8988T (cell line): ENCODE measurements around the gene LDLRAD4.

Source experiments
- DNase-seq: peaks from one replicate; pipeline ENCODE4 v3.0.0; 2011

The LDLRAD4 gene

DNA sequence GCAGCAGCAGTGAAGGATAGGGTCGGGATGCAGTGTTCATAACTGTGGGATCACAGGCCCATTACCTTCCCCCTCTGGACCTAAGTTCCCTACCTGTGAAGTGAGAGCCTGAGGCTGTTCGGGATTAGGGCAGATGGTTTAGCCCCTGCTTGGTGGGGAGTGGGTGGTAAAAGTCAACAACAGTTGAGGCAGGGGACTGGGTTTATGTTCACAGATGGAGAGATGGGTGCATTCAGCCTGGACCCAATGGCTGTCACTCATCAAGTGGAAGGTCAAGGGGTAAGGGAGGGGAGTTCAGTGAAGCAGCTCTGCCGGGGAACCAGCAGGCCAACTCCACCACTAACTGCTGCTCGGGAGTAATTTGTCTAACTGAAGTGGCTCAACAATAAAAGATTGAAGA, 327.4 kb downstream of the LDLRAD4 start:
- DNase-seq: no peak

DNA sequence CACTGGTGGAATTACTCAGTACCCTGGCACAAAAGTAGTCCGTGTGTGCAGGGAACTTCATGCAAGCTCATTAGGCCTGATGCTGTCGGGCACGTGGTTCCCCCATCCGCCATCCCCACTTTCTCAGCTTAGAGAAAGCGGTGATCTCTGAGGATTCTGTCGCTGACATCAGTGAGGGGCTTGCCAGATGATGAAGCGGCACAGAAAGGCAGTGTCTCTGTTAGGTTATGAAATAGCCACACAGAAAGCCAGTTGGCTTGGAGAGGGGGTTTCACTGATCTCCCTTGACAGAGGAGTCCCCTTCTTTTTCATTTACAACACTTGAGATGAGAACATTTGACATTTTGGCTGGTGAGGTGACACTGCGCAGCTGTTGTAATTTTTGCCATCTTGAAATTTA, 328.1 kb downstream of the LDLRAD4 start:
- DNase-seq: no peak

DNA sequence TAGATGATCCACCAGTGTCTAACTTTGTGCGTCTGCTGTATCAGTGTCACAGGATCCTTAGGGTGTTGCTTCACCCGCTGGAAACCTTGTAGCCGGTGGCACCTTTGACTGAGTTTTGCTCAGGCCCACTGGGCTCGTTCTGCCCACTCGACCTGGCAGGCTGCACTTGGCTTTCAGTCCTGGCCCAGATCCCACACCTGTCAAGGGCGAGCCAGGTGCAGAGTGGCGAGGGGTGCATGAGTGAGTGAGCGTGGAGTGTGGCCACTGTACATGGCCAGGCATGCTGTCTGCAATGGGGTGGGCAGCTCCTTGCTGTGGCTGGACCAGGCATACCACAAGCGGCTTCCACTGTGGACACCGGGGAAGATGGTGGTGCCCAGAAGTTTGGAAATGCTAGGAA, 328.8 kb downstream of the LDLRAD4 start:
- DNase-seq: no peak

DNA sequence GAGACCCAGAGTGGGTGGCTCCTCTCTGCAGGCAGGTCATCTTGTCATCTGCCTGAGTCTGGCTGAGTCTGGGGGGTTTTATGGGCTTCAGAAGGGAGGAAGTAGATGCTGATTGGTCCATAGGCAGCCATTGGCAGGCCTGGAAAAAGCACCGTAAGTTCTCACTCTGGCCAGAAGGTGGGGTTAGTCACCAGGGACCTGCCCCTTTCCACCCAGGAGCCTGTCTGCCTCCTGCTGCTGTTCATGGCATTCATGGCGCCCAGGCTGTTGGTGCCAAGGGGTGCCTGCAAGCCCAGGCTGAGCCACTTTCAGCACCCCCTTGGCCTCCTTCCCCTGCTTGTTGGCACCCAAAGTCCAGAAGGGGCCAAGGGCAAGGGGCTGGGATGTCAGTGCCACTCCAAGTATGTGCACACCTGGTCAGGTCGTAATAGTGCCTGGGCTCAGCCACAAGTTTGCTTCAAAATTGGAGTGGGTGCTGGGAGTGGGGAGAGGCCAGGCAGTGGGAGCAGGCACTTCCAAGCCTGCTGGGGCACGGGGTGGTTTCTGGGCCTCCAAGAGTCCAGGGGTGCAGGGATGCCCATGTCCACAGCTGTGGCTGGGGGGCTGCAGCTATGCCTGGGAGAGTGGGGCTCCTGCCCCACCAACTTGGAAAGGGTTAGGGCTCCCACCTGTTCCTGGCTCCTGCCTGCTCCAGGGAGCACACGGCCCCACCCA, 329.7 kb downstream of the LDLRAD4 start:
- no peak for DNase-seq

DNA sequence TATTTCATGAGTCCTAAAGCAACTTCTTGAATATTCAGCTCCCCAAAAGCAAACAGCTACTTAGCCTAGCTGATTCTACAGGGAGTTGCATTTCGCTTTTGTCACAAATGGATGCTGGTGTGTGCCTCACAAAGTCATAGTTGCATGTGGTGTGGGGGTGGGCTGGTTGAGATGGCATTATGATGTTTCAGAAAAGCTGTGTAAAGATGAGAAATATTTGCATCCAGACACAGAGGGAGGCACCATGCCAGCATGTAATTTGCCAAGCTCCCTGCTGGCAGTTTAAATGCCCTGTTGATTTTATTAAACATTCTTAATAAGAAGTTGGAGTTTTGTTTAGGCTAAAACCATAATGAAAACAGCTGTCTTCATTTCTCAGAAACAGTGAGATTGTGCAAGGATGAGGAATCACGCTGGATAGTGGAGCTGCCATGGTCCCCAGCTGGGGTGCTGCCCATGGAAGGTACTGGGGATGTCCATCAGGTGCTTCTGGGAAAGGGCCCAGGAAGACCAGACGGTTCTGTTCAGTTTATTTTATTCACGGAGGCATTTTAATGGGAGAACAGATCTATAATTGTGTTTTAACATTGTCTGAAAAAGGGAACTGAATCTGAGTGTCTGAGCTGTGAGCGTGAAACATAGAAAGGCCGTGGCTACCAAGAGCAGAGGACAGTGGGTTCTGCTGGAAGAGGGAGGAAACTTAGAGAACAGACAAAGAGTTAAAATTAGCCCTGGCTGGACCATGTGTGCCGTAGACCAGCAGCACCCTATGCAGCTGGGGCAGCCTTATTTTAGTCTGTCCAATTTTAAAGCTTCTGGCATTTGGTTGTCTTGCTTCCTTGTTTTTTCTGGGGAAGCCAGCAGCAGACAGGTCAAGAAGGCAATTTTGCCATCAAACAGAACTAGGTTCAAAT, 330.7 kb downstream of the LDLRAD4 start:
- DNase-seq: no peak

DNA sequence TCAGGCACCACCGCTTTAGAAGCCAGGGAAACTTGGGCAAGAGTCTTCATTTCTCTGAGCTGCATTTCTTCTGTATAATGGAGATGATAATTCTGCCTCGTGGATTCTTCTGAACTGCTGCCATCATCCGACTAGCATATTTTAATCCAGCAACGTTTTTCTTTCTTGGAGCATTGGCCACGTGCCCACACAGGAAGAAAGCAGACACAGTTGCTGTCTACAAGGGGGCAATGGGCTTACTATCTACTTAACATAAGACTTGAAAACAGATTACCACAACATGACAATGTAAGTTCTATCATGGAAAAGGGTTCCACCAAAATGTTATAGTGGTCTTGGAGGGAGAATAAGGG, 331.3 kb downstream of the LDLRAD4 start:
- no peak for DNase-seq

DNA sequence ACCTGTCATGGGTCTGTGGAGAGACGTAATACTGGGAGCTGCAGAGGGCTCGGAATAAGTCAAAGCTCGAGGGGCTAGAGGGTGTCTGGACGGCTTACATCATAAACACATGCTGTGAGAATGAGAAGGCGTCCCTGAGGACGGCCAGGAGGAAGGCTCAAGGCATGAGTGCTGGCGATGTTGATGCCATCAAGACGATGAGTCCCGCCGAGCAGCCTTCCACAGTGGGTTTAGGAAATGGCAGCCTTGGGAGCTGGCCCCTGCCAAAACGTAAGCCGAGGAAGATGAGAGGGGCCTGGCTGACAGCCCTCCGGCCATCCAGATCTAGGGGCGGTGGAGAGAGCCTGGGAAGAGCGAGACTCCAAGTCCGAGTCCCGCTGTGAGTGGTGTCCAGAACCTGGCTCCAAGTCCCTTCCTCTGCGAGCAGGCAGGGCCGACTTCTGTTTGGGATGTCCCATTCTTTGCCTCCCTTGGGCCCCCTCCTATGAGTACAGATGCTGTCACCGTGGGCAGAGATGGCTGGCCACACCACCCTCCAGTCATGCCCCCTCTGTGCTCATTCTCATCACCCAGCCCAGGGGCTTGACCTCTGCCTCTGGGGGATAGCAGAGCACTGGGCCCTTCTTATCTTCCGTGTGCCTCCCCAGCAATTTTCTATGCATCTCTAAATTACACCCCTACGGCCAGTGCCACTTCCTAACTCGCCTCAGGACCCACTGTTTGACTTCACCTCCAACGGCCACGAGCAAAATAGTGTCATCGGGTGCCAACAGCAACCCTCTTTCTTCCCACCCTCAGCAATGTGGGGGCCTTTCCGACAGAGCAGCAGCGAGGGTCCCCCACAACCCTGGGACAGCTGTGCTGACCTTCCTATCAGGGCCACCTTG, 332.1 kb downstream of the LDLRAD4 start:
- DNase-seq: no peak

DNA sequence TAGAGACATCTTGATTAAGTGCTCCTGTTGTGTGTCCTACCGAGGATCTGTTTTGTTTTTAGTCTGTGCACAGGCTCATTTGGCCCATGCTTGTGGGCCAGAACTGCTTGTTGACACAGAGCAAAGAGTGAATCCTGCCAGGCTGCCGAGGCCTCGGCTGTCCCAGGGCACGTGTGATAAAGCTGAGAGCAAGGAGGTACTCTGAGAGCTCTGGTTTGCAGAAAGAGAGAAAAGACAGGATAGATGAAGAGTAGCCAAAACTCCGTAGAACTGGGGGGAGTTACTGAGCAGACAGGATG, 332.7 kb downstream of the LDLRAD4 start:
- no peak for DNase-seq

DNA sequence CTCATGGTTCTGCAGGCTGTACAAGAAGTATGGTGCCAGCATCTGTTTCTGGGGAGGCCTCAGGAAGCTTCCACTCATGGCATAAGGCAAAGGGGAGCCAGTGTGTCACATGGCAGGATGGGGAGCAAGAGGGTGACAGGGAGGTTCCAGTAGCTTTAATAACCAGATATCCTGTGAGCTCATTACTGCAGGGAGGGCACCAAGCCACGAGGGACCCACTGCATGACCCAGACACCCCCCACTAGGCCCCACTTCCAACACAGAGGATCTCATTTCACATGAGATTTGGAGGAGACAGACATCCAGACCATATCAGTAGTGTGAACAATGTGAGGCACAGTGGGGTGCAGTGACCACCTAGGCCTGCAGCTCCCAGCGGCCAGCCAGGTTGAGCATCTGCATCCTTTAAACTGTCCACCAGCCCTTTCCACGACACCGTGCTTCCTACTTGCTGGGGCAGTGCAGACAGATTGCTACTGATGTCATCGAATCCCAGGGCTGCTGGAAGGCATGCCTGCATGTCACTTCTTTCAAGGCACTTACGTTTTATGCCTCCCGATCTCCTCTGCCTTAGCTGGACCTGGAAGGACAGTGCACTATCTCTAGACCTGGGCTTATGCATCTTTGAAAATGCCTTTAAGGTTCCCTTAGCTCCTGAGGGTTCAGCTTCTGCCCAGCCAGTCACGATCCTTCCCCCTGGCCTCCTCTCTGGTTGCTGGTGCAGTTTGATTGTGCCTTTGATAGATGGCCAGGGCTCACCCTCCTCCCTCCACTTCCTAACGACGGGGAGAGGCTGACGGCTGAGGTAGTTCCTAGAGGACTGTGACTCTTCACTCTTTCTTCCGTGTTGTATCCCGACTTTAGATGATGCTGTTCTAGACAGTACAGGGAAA, 333.5 kb downstream of the LDLRAD4 start:
- DNase-seq: no peak

DNA sequence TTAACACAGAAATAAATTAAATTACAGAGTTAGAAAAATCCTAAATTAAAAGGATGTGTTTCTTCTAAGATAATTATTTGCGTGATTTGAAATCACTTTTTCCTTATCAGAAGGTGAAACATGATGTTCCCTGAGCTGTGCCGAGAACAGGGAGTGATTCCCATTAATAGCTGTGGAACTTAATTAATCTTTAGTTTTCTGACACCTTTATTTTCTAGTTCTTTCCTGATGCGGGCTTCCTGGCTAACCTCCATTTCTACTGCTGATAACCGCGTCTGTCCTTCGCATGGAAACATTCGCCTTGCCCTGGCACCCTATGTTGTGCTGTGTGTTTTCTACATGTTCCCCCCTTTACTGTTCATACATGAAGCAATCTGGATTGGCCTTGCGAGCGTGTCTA, 334.9 kb downstream of the LDLRAD4 start:
- no peak for DNase-seq

DNA sequence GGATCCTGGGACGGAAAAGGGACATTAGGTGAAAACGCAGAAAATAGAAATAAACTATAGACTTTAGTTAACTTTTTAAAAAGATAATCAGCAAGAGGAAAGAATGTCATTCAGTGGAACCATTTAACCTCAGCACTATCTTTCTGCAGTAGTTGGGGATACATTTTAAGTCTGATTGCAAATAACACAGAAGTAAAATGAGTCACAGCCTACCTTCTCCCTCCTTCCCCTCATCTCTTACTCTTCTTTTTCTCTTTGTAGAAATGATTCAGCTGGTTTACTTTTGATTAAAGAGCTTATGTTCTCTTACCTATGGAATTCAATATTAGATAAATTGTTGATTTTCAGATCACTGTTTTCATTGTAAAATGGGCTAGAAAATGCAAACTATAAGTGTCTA, 336.6 kb downstream of the LDLRAD4 start:
- no peak for DNase-seq

DNA sequence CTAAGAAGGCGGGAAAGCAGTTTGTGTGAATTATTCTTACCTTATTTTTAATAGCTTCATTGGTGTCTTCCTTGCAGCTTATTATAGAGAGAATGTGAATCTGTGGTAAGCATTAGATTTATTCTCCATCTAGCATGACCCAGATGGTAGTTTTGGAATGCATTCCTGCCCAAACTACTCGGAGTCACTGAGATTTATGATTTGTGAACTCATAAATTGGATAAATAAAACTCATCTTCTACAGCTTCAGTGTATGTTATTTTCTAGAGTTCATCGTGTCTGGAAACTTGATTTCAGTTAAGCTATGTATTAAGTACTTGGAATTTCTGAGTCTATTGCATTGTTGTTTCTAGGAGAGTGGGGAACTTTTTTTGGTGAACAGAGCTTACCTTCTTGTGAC, 337.3 kb downstream of the LDLRAD4 start:
- no peak for DNase-seq

DNA sequence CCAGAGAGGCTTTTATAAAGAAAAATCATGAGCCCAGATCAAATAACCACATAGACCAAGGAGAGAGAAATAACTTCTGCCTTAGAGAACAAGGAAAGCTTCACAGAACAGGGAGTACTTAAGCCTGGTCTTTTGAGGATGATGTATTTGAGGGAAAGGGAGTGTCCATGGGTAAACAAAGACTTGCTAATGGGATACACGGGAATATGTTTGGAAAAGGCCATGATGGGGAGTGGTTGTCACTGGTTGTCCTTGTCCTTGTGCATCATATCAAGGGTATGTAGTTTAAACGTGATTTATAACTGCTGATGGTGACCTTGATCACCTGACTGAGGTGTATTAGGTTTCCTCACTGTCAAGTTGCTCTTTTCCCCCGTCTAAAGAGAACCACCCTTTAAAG, 337.9 kb downstream of the LDLRAD4 start:
- no peak for DNase-seq

DNA sequence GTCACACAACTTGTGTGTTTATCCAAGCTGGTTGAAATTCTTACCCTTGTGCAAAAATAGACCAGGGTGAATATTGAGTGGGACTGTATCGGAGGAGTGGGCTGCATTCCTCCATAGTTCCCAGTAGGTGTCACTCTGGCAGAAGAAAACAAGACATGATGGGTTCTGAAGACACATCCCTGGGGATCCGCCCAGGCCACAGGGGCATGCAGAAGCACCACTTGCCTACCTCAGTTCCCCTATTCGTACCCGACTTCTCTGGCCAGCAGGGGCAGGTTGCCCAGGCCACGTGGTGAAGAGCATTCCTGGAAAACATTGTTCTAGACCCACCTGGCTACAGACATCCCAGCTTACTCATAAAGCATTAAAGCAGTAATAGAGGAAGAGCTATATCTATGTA, 339.6 kb downstream of the LDLRAD4 start:
- peak; percentile 74 for DNase-seq

DNA sequence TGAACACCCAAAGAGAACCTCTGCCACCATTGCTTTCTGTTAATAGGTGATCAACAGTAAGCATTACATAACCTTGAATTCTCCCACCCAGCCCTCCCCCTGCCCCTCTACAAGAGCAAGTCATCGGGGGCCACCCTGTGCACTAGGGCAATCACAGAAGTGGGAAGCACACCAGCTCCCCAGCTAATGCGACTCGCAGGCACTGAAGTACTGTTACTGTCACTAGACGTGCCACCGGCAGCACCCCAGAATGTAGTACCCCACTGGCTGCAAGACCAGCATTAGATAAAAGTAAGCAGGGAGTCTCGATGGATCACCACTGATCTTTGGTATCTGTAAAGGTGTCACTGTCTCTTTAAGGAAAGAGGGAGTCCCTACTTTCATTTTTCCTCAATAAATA, 340.2 kb downstream of the LDLRAD4 start:
- DNase-seq: no peak

DNA sequence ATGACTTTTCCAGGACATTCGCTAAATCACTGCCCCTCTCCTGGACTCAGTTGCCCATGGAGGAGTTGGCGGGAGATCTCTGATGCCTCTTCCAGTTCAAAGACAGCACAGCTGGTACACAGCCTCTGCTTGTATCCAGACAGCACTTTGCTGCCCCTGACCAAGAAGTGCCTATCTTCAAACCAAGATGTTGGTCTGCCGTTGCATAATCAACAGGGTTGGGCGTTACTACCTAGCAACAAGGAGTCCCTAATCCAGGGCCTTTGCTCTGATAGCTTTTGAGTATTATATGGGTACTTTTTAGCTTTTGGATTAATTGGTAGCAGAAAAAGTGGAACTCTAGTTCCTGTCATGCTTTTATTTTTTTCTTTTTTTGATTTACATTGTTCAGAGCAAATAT, 341.2 kb downstream of the LDLRAD4 start:
- DNase-seq: no peak

DNA sequence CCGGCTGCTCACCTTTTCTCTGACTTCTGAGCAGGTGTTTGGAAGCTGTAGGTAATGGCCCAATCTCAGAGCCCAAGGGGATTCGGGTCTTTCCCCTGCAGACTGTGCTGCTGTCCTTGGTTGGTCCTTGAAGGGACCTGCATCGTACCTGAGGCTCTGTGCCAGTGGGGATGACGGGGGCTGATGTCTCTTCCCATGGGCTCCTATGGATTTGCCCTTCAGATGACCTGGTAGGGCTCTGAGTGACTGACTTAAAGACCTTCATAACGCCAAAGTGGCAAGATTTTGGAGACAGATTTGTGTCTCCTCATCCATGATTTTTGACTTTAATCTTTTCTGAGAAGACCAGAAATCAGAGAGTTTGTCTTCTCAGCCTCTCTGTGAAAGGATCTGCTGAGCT, 341.7 kb downstream of the LDLRAD4 start:
- DNase-seq: no peak

DNA sequence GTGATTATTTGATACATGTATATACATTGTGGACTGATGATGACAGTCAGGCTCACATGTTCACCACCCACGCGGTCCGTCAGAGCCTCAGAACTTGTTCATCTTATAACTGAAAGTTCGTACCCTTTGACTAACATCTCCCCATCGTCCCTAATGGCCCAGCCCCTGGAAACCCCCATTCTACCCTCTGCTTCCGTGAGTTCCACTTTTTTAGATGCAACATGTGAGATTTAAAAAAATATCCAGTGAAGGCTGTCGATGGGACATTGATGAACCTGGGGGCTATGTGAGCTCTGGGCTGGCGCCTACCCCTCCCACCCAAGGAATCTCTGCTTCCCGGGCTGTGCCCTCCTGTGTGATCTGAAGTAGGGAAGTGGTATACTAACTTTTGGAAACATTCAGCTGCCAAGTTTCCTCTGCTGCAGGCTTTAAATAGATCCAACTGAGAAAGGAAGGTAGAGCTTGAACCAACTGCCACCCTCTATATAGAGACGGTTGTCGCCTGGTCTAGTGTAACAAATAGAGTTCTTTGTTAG, 344.0 kb downstream of the LDLRAD4 start:
- DNase-seq: no peak

DNA sequence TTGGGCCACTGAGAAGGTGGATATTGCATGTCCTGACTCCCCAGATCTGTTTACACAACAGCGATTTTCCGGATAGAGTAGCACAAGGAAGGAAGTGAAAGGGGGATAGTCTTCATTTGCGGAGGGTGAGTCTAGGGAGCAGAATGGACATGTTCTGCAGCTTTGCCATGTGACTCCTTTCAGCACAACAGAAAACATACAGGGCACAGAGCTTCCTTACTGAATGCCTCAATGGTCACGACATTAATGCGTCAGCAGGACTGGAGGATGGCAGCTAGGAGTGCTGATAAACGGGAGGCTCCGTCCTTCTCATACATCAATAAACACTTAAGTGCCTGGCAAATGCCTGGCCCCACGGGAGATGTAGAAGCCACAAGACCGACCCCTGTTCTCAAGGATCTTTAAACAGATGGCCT, 344.8 kb downstream of the LDLRAD4 start:
- DNase-seq: no peak

DNA sequence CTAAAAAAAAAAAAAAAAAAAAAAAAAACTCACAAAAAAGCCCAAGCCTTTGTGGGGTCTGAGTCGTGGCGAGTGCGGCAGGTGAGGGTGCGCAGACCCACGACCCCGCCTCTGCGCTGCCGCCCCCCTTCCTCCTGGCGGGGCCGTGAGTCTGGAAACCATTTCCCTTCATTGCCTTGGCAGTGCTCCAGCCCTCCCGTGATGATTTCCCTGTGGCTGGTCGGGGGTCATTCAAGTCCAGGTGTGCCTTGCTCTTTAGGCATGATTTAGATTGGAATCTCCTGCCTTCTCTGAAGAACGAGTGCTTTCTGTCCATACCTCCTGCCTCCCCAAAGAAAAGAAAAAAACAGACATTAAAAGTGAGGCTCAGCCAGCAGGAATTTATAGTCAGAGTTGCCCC, 346.0 kb downstream of the LDLRAD4 start:
- no peak for DNase-seq

DNA sequence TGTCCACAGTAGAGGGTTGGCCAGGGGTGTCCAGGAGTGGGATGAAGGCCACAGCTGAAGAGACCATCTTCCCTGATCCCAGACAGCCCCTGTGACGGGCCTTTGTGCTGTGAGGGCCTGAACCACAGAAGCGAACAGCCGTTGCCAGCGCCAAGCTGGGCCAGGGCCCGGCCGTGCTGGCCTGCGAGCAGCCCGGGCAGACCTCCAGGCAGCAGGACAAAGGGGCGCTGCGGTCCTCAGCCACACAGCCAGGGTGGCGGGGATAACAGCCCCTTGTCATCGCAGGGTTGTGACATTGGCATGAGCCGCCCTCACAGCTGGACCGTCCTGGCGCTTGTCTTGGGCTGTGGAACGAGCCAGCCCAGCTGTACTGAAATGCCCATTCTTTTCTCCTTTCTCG, 346.7 kb downstream of the LDLRAD4 start:
- DNase-seq: peak; percentile 53
